ENCODE data around the gene ZNF445. TPM values are rescaled to one million over a fixed set of nuclear protein-coding genes. Genes with fewer than 3 reads are reported as not detected.
"Not testable (repeated sequence)": the region's sequence is repeated elsewhere in the genome, so short reads cannot be mapped to it uniquely, and the experiment has no call there.

ZNF445 gene
- total RNA-seq, 1 donor from 2014 or later: 20.9 TPM

DNA sequence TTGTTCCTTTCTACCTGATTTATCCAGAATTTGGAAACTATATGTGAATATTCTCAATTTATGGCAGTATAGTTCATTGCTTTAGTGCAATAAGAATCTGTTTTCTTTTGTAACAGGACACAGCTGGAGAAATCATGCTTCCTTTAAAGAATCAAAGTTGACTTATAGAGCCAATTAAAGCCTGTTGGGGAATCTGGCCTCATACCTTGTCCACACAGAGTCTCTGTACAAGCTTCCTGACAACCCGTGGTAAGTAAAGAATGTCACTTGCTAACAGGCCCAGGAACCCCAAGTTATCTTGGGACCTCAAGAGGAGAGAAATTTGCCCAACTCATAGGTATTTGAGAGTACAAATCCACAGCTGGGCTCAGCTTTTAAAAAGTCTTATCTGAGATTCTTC is 10.2 kb downstream of the ZNF445 start:
- Histone ChIP-seq H3K4me1 (ENCODE audit: insufficient read depth, low read length) (peaks cover 9% of the 10 kb centered on the region), H4K20me1 (ENCODE audit: insufficient read depth, low read length) (peaks cover 26% of the 10 kb centered on the region), H3K36me3 (ENCODE audit: insufficient read depth, low read length) (peaks cover 16% of the 10 kb centered on the region), H3K4me2 (ENCODE audit: low read length) (no peak overlapping the region), H2AFZ (ENCODE audit: low read depth, low read length) (no peak overlapping the region), H3K79me2 (ENCODE audit: insufficient read depth, low read length) (peaks cover 48% of the 10 kb centered on the region), H3K27ac (ENCODE audit: low read depth, low read length) (no peak overlapping the region), H3K9me3 (ENCODE audit: insufficient read depth, low read depth, low read length) (no peaks in the 10 kb centered on the region), H3K4me3 (ENCODE audit: insufficient read depth, low read depth, low read length) (no peak overlapping the region), H3K27me3 (ENCODE audit: insufficient read depth, low read length) (no peaks in the 10 kb centered on the region), H3K9ac (ENCODE audit: low read length) (no peak overlapping the region)
- no peak for TF ChIP-seq EZH2 (IDR thresholded peaks at IDR 0.05; ENCODE audit: insufficient read depth, low read length)
- TF ChIP-seq, protein P1, sequence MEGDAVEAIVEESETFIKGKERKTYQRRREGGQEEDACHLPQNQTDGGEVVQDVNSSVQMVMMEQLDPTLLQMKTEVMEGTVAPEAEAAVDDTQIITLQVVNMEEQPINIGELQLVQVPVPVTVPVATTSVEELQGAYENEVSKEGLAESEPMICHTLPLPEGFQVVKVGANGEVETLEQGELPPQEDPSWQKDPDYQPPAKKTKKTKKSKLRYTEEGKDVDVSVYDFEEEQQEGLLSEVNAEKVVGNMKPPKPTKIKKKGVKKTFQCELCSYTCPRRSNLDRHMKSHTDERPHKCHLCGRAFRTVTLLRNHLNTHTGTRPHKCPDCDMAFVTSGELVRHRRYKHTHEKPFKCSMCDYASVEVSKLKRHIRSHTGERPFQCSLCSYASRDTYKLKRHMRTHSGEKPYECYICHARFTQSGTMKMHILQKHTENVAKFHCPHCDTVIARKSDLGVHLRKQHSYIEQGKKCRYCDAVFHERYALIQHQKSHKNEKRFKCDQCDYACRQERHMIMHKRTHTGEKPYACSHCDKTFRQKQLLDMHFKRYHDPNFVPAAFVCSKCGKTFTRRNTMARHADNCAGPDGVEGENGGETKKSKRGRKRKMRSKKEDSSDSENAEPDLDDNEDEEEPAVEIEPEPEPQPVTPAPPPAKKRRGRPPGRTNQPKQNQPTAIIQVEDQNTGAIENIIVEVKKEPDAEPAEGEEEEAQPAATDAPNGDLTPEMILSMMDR (IDR thresholded peaks at IDR 0.05; ENCODE audit: insufficient read depth, low read depth, low read length): no peak
- Mint-ChIP-seq H3K27me3 (ENCODE audit: low read depth, unreplicated experiment) (no peaks in the 10 kb centered on the region), H3K36me3 (ENCODE audit: low read depth, unreplicated experiment) (peaks cover 9% of the 10 kb centered on the region), H3K27ac (ENCODE audit: unreplicated experiment) (peak overlapping the region; percentile 77), H3K4me1 (ENCODE audit: low read depth, unreplicated experiment) (peaks cover 31% of the 10 kb centered on the region), H3K9me3 (ENCODE audit: unreplicated experiment) (no peaks in the 10 kb centered on the region), H3K4me3 (ENCODE audit: unreplicated experiment) (peak overlapping the region; percentile 21)
- FAIRE-seq (no peak), DNase-seq (ENCODE audit: low read depth) (no peak)

DNA sequence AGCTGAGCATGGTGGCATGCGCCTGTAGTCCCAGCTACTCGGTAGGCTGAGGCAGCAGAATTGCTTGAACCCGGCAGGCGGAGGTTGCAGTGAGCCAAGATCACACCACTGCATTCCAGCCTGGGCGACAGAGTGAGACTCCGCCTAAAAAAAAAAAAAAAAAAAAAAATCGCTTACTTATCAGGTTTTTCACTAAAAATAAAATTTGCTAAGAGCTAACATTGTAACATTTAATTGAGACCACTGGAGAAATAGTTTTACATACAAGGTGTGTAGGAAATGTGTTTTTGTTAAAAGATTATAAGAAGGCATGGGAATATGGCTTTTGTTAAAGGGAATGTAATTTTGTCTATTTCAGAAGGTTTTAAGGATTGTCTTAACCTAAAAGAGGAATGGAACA is 12.6 kb downstream of the ZNF445 start:
- Mint-ChIP-seq H3K4me1 (ENCODE audit: low read depth, unreplicated experiment) (peaks cover 21% of the 10 kb centered on the region), H3K9me3 (ENCODE audit: unreplicated experiment) (peaks cover 12% of the 10 kb centered on the region), H3K36me3 (ENCODE audit: low read depth, unreplicated experiment) (peaks cover 29% of the 10 kb centered on the region)
- not testable (repeated sequence) for H2AFZ ChIP-seq (ENCODE audit: low read depth, low read length); H3K4me3 ChIP-seq (ENCODE audit: insufficient read depth, low read depth, low read length); H4K20me1 ChIP-seq (ENCODE audit: insufficient read depth, low read length); FAIRE-seq; H3K27me3 Mint-ChIP-seq (ENCODE audit: low read depth, unreplicated experiment); H3K4me3 Mint-ChIP-seq (ENCODE audit: unreplicated experiment); H3K27me3 ChIP-seq (ENCODE audit: insufficient read depth, low read length); H3K4me2 ChIP-seq (ENCODE audit: low read length); H3K9ac ChIP-seq (ENCODE audit: low read length); H3K4me1 ChIP-seq (ENCODE audit: insufficient read depth, low read length); DNase-seq (ENCODE audit: low read depth); H3K27ac ChIP-seq (ENCODE audit: low read depth, low read length); H3K27ac Mint-ChIP-seq (ENCODE audit: unreplicated experiment)
- peaks cover 17% of the 10 kb centered on the region for H3K36me3 ChIP-seq (ENCODE audit: insufficient read depth, low read length)
- peaks cover 20% of the 10 kb centered on the region for H3K9me3 ChIP-seq (ENCODE audit: insufficient read depth, low read depth, low read length)
- H3K79me2 ChIP-seq (ENCODE audit: insufficient read depth, low read length): peaks cover 33% of the 10 kb centered on the region

DNA sequence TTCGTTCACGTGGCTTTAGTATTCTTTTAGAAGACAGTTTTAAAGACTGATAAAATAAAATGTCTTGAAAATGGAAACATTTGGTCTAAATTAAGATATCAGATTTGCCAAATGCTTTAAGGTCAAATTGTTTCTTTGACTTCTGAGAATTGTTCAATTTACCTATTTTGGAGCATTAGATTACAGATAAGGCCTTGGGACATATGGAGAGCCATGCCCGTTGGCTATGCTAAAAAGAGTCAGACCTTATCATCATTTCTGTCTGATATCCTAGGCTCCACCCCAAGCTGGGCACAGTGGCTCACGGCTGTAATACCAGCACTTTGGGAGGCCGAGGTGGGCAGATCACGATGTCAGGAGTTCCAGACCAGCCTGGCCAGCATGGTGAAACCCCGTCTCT is 13.0 kb downstream of the ZNF445 start:
- H3K4me1 Mint-ChIP-seq (ENCODE audit: low read depth, unreplicated experiment): peaks cover 21% of the 10 kb centered on the region
- H3K4me1 ChIP-seq (ENCODE audit: insufficient read depth, low read length): peaks cover 9% of the 10 kb centered on the region
- TF ChIP-seq, protein P1 (IDR thresholded peaks at IDR 0.05; ENCODE audit: insufficient read depth, low read depth, low read length): no peak
- TF ChIP-seq EZH2 (IDR thresholded peaks at IDR 0.05; ENCODE audit: insufficient read depth, low read length): no peak
- no peaks in the 10 kb centered on the region for H3K27me3 Mint-ChIP-seq (ENCODE audit: low read depth, unreplicated experiment)
- H3K27ac ChIP-seq (ENCODE audit: low read depth, low read length): no peak overlapping the region
- H3K4me3 ChIP-seq (ENCODE audit: insufficient read depth, low read depth, low read length): no peak overlapping the region
- DNase-seq (ENCODE audit: low read depth): no peak
- no peak overlapping the region for H2AFZ ChIP-seq (ENCODE audit: low read depth, low read length)
- no peak overlapping the region for H3K27ac Mint-ChIP-seq (ENCODE audit: unreplicated experiment)
- no peak overlapping the region for H3K4me2 ChIP-seq (ENCODE audit: low read length)
- H3K9me3 ChIP-seq (ENCODE audit: insufficient read depth, low read depth, low read length): peaks cover 20% of the 10 kb centered on the region
- no peak for FAIRE-seq
- peaks cover 16% of the 10 kb centered on the region for H3K9me3 Mint-ChIP-seq (ENCODE audit: unreplicated experiment)
- H3K36me3 ChIP-seq (ENCODE audit: insufficient read depth, low read length): peaks cover 14% of the 10 kb centered on the region
- peaks cover 4% of the 10 kb centered on the region for H4K20me1 ChIP-seq (ENCODE audit: insufficient read depth, low read length)
- peaks cover 32% of the 10 kb centered on the region for H3K36me3 Mint-ChIP-seq (ENCODE audit: low read depth, unreplicated experiment)
- H3K4me3 Mint-ChIP-seq (ENCODE audit: unreplicated experiment): no peak overlapping the region
- H3K9ac ChIP-seq (ENCODE audit: low read length): no peak overlapping the region
- peaks cover 34% of the 10 kb centered on the region for H3K79me2 ChIP-seq (ENCODE audit: insufficient read depth, low read length)
- no peaks in the 10 kb centered on the region for H3K27me3 ChIP-seq (ENCODE audit: insufficient read depth, low read length)

DNA sequence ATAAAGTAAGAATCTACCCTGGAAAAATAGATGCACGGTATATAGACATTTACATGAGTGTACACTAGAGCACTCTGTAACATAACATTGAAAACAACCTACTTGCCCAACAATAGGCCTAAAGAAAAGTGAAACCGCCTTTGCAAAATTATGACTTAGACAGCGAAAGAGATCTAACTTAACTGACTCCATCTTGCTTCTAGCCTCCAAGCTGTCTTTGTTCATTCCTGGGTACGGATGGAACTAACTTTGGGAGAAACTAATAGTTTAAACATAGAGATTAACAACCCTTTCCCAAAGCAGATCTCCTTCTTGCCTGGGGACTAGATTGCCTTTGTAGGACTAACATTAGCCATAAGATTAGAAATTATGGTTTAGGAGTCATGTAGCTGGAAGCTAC is 17.4 kb downstream of the ZNF445 start:
- not testable (repeated sequence) for H3K4me2 ChIP-seq (ENCODE audit: low read length); H3K4me3 Mint-ChIP-seq (ENCODE audit: unreplicated experiment); H3K4me3 ChIP-seq (ENCODE audit: insufficient read depth, low read depth, low read length); FAIRE-seq; H3K9ac ChIP-seq (ENCODE audit: low read length); H3K27me3 ChIP-seq (ENCODE audit: insufficient read depth, low read length); H2AFZ ChIP-seq (ENCODE audit: low read depth, low read length); H4K20me1 ChIP-seq (ENCODE audit: insufficient read depth, low read length); DNase-seq (ENCODE audit: low read depth); H3K27ac ChIP-seq (ENCODE audit: low read depth, low read length); H3K4me1 Mint-ChIP-seq (ENCODE audit: low read depth, unreplicated experiment); H3K4me1 ChIP-seq (ENCODE audit: insufficient read depth, low read length); H3K27me3 Mint-ChIP-seq (ENCODE audit: low read depth, unreplicated experiment); H3K27ac Mint-ChIP-seq (ENCODE audit: unreplicated experiment)
- peaks cover 16% of the 10 kb centered on the region for H3K9me3 Mint-ChIP-seq (ENCODE audit: unreplicated experiment)
- peaks cover 42% of the 10 kb centered on the region for H3K36me3 Mint-ChIP-seq (ENCODE audit: low read depth, unreplicated experiment)
- H3K79me2 ChIP-seq (ENCODE audit: insufficient read depth, low read length): peaks cover 37% of the 10 kb centered on the region
- peaks cover 20% of the 10 kb centered on the region for H3K9me3 ChIP-seq (ENCODE audit: insufficient read depth, low read depth, low read length)
- H3K36me3 ChIP-seq (ENCODE audit: insufficient read depth, low read length): peaks cover 28% of the 10 kb centered on the region
